Measurements from ENCODE around the gene MYL4.
"Not testable (repeated sequence)": the region's sequence is repeated elsewhere in the genome, so short reads cannot be mapped to it uniquely, and the experiment has no call there.

The MYL4 gene

DNA sequence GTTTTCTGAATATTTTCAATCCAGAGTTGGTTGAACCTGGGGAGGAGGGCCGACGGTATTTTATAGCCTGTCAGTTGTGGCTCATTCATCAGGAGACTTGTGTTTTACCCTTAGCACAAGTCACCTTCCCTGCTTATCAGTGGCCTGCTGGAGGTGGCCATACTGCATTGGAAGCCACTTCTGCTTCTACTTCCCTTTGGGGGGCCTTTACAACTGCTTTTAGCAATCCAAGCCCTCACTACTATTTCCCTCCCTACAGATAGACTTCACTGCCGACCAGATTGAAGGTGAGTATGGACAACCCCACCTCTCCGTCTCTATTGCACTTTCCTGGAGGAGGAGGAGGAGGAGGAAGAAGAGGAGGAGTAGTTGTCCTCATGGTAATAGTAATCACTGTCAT lies 4.4 kb downstream of the MYL4 start:
- no peak for TF ChIP-seq POLR2A (IDR thresholded peaks at IDR 0.05; ENCODE audit: low read depth, low read length)
- DNase-seq (ENCODE audit: insufficient read length), result no peak
- FAIRE-seq, result no peak

DNA sequence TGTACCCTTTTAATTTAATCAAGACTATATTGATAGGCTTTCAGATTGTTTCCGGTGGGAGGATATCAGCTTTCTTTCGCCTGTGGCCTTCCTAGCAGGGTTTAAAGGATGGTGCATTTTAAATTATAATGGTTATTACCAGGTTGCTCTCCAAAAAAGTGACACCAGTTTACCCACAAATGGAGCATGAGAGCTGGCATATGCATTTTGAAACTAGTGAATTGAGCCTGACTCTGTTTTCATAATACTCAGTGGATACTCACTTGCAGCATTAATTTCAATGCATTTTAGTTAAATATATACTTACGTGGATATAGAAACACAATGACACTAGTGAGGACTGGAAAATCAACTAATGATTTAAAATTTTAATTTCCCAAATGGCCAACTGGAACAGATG lies 5.8 kb downstream of the MYL4 start:
- DNase-seq (ENCODE audit: insufficient read length) (no peak), FAIRE-seq (no peak)
- TF ChIP-seq TAF1 (IDR thresholded peaks at IDR 0.05; ENCODE audit: borderline replicate concordance, low read depth, low read length), result no peak
- no peak for TF ChIP-seq POLR2A (IDR thresholded peaks at IDR 0.05; ENCODE audit: low read depth, low read length)
- no peak for TF ChIP-seq POLR2AphosphoS5 (IDR thresholded peaks at IDR 0.05; ENCODE audit: low read depth, low read length)

DNA sequence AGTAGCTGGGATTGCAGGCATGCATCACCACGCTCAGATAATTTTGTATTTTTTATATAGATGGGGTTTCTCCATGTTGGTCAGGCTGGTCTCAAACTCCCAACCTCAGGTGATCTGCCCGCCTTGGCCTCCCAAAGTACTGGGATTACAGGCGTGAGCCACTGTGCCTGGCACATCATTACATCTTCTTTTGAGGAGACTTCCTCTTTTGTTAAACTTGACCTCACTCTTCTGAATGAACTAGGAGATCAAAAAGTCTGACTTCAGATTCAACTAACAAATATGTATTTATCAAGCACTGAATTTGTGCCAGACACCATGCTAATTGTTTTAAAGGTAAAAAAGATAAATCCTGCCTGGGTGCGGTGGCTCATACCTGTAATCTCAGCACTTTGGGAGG lies 7.7 kb downstream of the MYL4 start:
- FAIRE-seq, result not testable (repeated sequence)

DNA sequence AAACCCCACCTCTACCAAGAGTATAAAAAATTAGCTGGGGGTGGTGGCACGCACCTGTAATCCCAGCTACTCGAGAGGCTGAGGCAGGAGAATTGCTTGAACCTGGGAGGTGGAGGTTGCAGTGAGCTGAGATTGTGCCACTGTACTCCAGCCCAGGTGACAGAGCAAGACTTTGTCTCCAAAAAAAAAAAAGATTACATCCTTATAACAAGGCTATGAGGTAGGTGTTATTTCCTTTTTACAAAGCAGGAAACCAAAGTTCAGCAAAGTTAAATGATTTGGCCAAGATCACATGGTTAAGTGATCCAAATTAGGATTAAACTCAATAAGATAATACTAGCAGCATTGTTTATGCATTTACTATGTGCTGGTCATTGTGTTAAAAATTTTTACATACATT lies 8.1 kb downstream of the MYL4 start:
- not testable (repeated sequence) for DNase-seq (ENCODE audit: insufficient read length); FAIRE-seq

More for the DNA sequence above, 7.7 kb downstream of the MYL4 start:
- not testable (repeated sequence) for DNase-seq (ENCODE audit: insufficient read length)

DNA sequence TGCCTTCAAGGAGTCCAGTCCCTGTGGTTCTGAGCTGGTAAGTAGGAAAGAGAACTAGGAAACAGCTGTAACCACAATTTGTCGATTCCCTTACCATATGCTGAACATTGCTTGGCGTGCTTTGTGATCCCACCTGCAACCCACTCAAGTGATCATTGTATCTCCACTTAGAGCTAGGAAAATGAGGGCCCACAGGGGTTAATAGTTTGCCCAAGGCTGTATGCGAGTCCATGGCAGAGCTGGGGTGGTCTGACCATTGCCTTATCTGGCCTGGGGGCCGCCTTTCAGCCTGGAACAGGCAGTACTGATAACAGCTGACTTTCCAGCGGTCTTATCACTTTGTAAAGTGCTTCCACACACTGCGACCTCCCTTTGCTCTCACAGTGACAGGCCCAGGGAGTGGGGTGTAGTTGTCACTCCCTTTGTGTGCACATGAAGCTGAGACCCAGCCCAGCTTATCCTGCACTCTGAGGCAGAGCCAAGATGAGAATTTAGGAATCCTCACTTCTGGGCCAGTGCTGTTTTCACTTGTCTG lies 9.8 kb downstream of the MYL4 start:
- FAIRE-seq, result no peak
- DNase-seq (ENCODE audit: insufficient read length), result no peak
- TF ChIP-seq POLR2A (IDR thresholded peaks at IDR 0.05; ENCODE audit: low read depth, low read length) (no peak), POLR2AphosphoS5 (IDR thresholded peaks at IDR 0.05; ENCODE audit: low read depth, low read length) (no peak), TAF1 (IDR thresholded peaks at IDR 0.05; ENCODE audit: borderline replicate concordance, low read depth, low read length) (no peak)

DNA sequence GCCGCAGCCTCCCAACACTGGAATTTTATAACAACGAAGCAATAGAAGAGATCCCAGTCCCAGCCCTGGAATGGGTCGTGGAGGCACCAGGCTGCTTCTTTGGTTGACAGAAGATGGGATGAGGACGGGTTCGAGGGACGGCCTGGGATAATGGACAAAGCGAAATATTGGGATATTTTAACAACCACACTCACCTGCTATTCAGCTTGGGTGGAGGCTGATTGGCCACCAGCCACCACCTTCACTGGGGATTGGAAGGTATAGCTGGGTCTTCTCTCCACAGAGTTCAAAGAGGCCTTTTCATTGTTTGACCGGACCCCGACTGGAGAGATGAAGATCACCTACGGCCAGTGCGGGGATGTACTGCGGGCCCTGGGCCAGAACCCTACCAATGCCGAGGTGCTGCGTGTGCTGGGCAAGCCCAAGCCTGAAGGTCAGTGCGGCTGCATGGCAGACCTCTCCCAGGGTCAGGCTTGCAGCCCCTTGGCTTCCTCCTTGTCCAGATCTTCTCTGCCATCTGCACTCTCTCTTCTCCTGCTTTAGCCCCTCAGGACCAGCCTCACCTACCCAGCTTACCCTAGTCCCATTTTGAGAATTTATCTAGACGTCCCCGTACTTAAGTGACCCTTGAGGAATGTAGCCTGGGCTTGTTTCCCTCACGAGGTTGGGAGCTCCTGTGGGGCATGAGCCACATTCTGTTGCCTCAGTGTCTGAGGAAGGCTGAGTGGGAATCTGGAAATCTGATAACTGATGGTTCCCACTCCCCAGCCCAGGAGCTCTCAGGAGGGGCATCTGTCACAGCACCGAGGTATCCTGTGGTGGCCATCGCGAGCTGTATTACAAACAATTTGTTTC lies 10.7 kb downstream of the MYL4 start:
- DNase-seq (ENCODE audit: insufficient read length) (no peak), FAIRE-seq (no peak)
- no peak for TF ChIP-seq POLR2A (IDR thresholded peaks at IDR 0.05; ENCODE audit: low read depth, low read length)
- no peak for TF ChIP-seq POLR2AphosphoS5 (IDR thresholded peaks at IDR 0.05; ENCODE audit: low read depth, low read length)
- no peak for TF ChIP-seq TAF1 (IDR thresholded peaks at IDR 0.05; ENCODE audit: borderline replicate concordance, low read depth, low read length)

DNA sequence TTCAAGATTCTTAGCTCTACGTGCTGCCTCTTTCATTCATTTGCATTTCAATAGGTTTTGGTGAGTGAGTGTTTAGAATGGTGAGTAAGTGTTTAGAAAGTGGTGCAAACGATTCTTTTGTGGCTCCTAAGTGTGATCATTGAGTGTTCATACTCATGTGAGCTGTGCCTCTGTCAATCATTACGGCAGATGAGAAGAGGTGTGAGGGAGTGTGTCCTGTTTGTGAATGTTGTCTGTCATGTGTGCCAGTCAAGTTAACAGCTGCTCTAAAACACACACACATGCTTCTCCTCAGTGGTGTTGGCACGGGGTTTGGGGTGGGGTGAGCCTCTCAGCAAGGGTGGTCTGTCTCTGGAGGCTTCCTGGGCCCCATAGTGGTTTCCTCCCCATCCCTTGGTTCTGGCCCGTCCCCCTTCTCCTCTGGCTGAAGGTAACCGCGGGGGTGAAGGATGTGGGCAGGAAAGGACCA lies 11.4 kb downstream of the MYL4 start:
- TF ChIP-seq TAF1 (IDR thresholded peaks at IDR 0.05; ENCODE audit: borderline replicate concordance, low read depth, low read length), result no peak
- TF ChIP-seq POLR2AphosphoS5 (IDR thresholded peaks at IDR 0.05; ENCODE audit: low read depth, low read length), result no peak
- TF ChIP-seq POLR2A (IDR thresholded peaks at IDR 0.05; ENCODE audit: low read depth, low read length), result no peak
- DNase-seq (ENCODE audit: insufficient read length) (no peak), FAIRE-seq (peak; percentile 9)

DNA sequence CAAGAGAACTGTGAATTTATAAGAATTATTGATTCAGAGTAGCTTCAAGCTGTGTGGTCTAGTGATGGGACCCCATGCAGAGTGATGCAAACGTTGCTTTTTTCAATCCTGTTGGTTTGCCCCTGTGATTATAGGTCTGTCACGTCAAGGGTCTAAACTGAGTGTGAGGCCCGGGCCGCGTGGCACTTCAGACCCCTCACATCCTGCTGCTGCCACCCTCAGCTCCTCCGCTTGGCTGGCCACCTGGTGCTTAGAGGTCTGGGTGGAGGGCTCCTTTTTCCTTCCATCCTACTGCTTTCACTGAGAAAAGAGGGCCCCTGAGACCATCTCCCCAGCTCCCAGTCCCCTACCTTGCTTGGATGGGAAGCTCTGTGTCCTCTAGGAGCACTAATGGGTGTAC lies 12.0 kb downstream of the MYL4 start:
- FAIRE-seq, result no peak
- TF ChIP-seq TAF1 (IDR thresholded peaks at IDR 0.05; ENCODE audit: borderline replicate concordance, low read depth, low read length) (no peak), POLR2A (IDR thresholded peaks at IDR 0.05; ENCODE audit: low read depth, low read length) (no peak), POLR2AphosphoS5 (IDR thresholded peaks at IDR 0.05; ENCODE audit: low read depth, low read length) (no peak)
- DNase-seq (ENCODE audit: insufficient read length), result no peak

DNA sequence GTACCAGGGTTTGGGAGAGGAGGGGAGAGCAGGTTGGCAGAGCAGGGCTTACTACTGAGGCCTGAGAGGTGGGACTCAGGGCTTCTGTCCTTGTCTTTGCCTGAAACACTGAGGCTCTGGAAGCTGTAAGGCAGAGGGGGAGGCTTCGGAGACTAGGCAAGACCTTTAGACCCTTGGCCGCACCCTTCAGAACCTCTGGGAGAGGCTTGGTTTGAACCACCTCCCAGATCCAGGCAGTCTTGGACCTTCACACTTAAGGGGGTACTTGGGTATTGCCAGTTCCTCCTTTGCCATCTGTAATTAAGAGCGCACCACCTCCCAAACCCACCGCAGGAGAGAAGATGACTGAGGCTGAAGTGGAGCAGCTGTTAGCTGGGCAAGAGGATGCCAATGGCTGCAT lies 12.9 kb downstream of the MYL4 start:
- TF ChIP-seq POLR2A (IDR thresholded peaks at IDR 0.05; ENCODE audit: low read depth, low read length) (no peak), POLR2AphosphoS5 (IDR thresholded peaks at IDR 0.05; ENCODE audit: low read depth, low read length) (no peak), TAF1 (IDR thresholded peaks at IDR 0.05; ENCODE audit: borderline replicate concordance, low read depth, low read length) (no peak)
- no peak for FAIRE-seq
- DNase-seq (ENCODE audit: insufficient read length), result no peak

DNA sequence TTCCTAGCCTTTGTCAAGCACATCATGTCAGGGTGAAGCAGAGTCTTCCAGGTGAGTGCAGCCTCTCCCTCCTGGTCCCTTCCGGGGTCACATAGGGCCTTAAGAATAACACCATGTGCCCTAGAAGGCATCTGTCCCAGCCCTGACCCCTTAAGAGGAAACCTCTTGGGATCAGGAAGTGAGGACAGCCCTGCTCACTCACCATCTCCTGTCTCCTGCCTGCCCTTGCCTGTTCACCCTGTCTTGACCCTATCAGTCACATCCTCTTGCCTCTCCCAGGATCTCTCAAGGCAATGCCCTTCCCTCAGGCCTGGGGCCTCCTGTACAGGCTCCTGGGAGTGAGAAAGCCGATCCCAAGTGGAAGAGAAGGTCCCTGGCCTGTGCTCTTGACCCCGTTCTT lies 13.9 kb downstream of the MYL4 start:
- no peak for DNase-seq (ENCODE audit: insufficient read length)
- TF ChIP-seq POLR2A (IDR thresholded peaks at IDR 0.05; ENCODE audit: low read depth, low read length), result no peak
- TF ChIP-seq POLR2AphosphoS5 (IDR thresholded peaks at IDR 0.05; ENCODE audit: low read depth, low read length), result no peak
- TF ChIP-seq TAF1 (IDR thresholded peaks at IDR 0.05; ENCODE audit: borderline replicate concordance, low read depth, low read length), result no peak
- no peak for FAIRE-seq

DNA sequence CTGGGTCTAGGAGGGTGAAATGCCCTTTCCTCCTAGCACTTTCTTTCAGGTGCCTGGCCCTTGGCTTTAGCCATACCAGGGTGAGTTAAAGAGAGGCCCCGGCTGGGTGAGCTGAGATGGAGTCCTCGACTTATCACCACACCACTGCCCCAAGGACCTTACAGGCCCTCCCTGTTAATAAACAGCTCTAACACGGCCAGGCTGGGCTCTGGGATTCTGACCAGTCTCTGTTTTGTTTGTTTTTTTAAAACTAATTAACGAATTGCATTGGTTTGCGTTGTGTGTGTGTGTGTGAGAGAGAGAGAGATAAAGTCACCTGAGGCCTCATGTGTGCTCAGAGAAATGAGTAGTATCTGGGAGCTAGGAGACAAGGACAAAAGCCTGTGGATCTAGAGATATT lies 14.3 kb downstream of the MYL4 start:
- DNase-seq (ENCODE audit: insufficient read length) (no peak), FAIRE-seq (no peak)
- TF ChIP-seq POLR2A (IDR thresholded peaks at IDR 0.05; ENCODE audit: low read depth, low read length), result no peak
- no peak for TF ChIP-seq TAF1 (IDR thresholded peaks at IDR 0.05; ENCODE audit: borderline replicate concordance, low read depth, low read length)
- no peak for TF ChIP-seq POLR2AphosphoS5 (IDR thresholded peaks at IDR 0.05; ENCODE audit: low read depth, low read length)

DNA sequence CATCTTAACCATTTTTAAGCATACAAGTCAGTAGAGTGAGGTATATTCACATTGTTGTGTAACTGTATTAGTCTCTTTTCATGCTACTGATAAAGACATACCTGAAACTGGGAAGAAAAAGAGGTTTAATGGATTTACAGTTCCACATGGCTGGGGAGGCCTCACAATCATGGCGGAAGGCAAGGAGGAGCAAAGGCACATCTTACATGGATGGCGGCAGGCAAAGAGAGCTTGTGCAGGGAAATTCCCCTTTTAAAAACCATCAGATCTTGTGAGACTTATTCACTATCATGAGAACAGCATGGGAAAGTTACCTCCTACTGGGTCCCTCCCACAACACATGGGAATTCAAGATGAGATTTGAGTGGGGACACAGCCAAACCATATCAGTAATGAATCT lies 14.9 kb downstream of the MYL4 start:
- DNase-seq (ENCODE audit: insufficient read length); FAIRE-seq: not testable (repeated sequence)

DNA sequence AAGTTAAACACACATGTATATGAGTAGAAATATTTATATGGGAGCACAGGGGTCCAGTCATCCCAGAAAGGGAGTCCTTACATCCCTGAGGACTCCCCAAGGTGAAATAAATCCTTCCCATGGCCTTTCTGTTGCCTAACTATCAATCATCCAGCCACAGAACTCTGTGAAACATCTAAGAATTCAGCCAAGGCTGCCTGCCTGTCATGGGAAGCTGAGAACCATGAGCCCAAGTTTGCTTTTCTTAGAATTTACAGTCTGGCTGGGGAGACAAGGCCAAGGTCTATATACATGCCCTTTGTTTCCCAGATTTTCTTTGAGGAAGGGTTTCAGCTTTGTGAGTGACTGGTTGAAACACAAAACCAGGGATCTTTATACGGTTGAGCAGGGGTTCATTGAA lies 15.8 kb downstream of the MYL4 start:
- TF ChIP-seq POLR2A (IDR thresholded peaks at IDR 0.05; ENCODE audit: low read depth, low read length) (no peak), POLR2AphosphoS5 (IDR thresholded peaks at IDR 0.05; ENCODE audit: low read depth, low read length) (no peak), TAF1 (IDR thresholded peaks at IDR 0.05; ENCODE audit: borderline replicate concordance, low read depth, low read length) (no peak)
- FAIRE-seq (no peak), DNase-seq (ENCODE audit: insufficient read length) (no peak)

Measured in GM12892 (cell line).